Measurements from ENCODE around the gene UBASH3B. TPM values are rescaled to one million over a fixed set of nuclear protein-coding genes. Genes with fewer than 3 reads are reported as not detected.

The UBASH3B gene
- total RNA-seq, 1 donor from 2014 or later, result 17.9 TPM

- Mint-ChIP-seq H3K9me3 (no peaks in the 10 kb centered on the region), H3K27ac (peak overlapping the region; percentile 47), H3K36me3 (ENCODE audit: low read depth) (peaks cover 7% of the 10 kb centered on the region), H3K4me3 (peak overlapping the region; percentile 17), H3K27me3 (ENCODE audit: insufficient read depth) (peaks cover 13% of the 10 kb centered on the region), H3K4me1 (ENCODE audit: low read depth) (peaks cover 45% of the 10 kb centered on the region)
- intact Hi-C loops (cut with micrococcal nuclease), result no loop called here
- DNase-seq (ENCODE audit: low spot score), result no peak
These were observed 35.5 kb downstream of the UBASH3B start for GRCh38 chr11:122690801-122691548.

DNA sequence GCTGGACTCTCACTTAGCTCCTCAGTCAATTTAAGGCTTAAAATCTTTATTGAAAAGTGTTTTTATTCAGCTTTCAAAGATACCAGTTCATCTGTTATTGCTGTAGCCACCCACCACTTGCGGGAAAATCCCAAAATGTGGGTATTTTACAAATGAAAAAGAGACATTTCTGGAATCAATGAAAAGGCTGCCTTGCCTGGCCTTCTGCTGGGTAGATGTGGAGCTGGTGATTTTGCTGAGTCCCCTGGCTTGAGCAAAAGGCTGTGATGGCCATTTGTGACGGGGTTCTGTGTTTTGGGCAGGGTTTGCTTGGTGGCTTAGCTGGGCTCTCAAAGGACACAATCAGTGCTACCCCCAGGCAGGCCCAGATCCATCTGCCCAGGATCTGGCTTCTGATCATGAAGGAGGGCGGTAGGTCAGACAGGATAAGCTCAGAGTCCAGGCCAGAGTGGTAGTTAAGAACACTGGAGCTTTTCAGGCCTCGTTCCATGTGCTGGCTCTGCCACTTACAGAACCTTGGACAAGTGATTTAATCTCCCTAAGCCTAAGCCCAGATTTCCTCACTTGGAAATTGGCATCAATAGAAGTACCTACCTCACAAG lies 36.1 kb downstream of the UBASH3B start:
- peak overlapping the region; percentile 18 for H3K27ac Mint-ChIP-seq
- peak overlapping the region; percentile 17 for H3K4me3 Mint-ChIP-seq
- H3K36me3 Mint-ChIP-seq (ENCODE audit: low read depth), result peaks cover 7% of the 10 kb centered on the region
- intact Hi-C loops (cut with micrococcal nuclease), result no loop called here
- peaks cover 10% of the 10 kb centered on the region for H3K27me3 Mint-ChIP-seq (ENCODE audit: insufficient read depth)
- H3K4me1 Mint-ChIP-seq (ENCODE audit: low read depth), result peaks cover 52% of the 10 kb centered on the region
- no peak for DNase-seq (ENCODE audit: low spot score)
- H3K9me3 Mint-ChIP-seq, result no peaks in the 10 kb centered on the region

DNA sequence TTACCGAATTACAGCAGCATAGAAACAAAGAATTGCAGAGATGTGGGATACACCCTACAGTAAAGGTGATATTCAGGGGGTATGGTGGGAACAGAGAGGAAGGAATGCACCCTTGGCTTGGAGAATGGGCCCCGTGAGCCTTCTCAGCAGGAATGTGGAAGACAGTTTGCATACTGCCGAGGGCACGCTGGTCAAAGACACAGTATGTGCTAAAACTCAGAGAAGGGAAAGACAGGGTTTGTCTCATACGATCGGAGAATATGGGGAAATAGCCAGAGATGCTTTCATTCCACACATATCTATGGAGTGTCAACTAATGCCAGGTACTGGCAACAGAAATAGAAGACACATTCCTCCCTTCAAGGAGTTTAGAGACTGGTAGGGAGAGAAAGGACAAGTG lies 36.9 kb downstream of the UBASH3B start:
- Mint-ChIP-seq H3K9me3 (no peaks in the 10 kb centered on the region), H3K27me3 (ENCODE audit: insufficient read depth) (peaks cover 10% of the 10 kb centered on the region), H3K4me3 (no peak overlapping the region), H3K27ac (peak overlapping the region; percentile 62), H3K36me3 (ENCODE audit: low read depth) (peaks cover 5% of the 10 kb centered on the region), H3K4me1 (ENCODE audit: low read depth) (peaks cover 56% of the 10 kb centered on the region)
- intact Hi-C loops (cut with micrococcal nuclease), result no loop called here
- no peak for DNase-seq (ENCODE audit: low spot score)

GRCh38 chr11:122695076-122695615 lies 39.6 kb downstream of the UBASH3B start:
- H3K4me1 Mint-ChIP-seq (ENCODE audit: low read depth), result peaks cover 65% of the 10 kb centered on the region
- no peak for DNase-seq (ENCODE audit: low spot score)
- H3K9me3 Mint-ChIP-seq, result no peaks in the 10 kb centered on the region
- H3K36me3 Mint-ChIP-seq (ENCODE audit: low read depth), result peaks cover 5% of the 10 kb centered on the region
- intact Hi-C loops (cut with micrococcal nuclease), result no loop called here
- no peak overlapping the region for H3K27ac Mint-ChIP-seq
- peaks cover 5% of the 10 kb centered on the region for H3K27me3 Mint-ChIP-seq (ENCODE audit: insufficient read depth)
- no peak overlapping the region for H3K4me3 Mint-ChIP-seq

GRCh38 chr11:122696662-122697061 lies 41.1 kb downstream of the UBASH3B start:
- Mint-ChIP-seq H3K36me3 (ENCODE audit: low read depth) (peaks cover 5% of the 10 kb centered on the region), H3K4me1 (ENCODE audit: low read depth) (peaks cover 51% of the 10 kb centered on the region), H3K4me3 (peak overlapping the region; percentile 55), H3K9me3 (no peaks in the 10 kb centered on the region), H3K27ac (peak overlapping the region; percentile 78), H3K27me3 (ENCODE audit: insufficient read depth) (peaks cover 8% of the 10 kb centered on the region)
- intact Hi-C loops (cut with micrococcal nuclease), result loop anchor here (1.0 to 2.0 kb wide), 10 partner anchors 21 to 1044 kb away; partner anchors contain the start of genes UBASH3B and ZNF202
- DNase-seq (ENCODE audit: low spot score), result peak; percentile 56

DNA sequence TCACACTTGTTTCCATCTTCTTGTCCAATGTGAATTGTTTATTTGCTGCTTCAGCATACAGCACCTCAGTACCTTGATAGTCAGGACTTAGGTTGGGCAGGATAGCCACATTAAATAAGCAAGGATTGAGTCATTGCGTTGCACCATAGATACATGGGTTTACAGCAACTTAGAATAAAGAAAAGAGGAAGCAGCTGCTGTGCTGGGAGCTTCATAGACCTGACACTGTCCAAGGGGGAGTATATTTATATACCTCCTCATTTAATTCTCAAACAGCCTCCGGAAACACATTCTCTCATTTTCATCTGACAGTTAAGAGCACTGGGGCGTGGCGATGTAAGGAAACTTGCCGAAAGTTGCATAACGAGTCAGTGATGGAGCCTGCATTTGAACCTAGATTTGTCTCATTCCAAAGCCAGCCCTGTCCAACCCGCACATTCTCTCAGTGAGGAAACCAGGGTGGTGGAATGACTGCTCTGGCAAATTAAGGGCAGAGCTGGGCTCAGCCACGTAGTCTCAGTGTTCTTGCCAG lies 42.2 kb downstream of the UBASH3B start:
- H3K27me3 Mint-ChIP-seq (ENCODE audit: insufficient read depth), result peaks cover 4% of the 10 kb centered on the region
- H3K4me1 Mint-ChIP-seq (ENCODE audit: low read depth), result peaks cover 45% of the 10 kb centered on the region
- intact Hi-C loops (cut with micrococcal nuclease), result loop anchor here (1.0 to 2.0 kb wide), 8 partner anchors 22 to 1043 kb away; partner anchors contain the start of gene ZNF202
- H3K4me3 Mint-ChIP-seq, result peak overlapping the region; percentile 70
- H3K27ac Mint-ChIP-seq, result peak overlapping the region; percentile 78
- H3K36me3 Mint-ChIP-seq (ENCODE audit: low read depth), result peaks cover 6% of the 10 kb centered on the region
- H3K9me3 Mint-ChIP-seq, result no peaks in the 10 kb centered on the region
- peak; percentile 16 for DNase-seq (ENCODE audit: low spot score)

- H3K4me3 Mint-ChIP-seq, result peak overlapping the region; percentile 70
- intact Hi-C loops (cut with micrococcal nuclease), result no loop called here
- no peak for DNase-seq (ENCODE audit: low spot score)
These were observed 42.9 kb downstream of the UBASH3B start for GRCh38 chr11:122698392-122698791.

DNA sequence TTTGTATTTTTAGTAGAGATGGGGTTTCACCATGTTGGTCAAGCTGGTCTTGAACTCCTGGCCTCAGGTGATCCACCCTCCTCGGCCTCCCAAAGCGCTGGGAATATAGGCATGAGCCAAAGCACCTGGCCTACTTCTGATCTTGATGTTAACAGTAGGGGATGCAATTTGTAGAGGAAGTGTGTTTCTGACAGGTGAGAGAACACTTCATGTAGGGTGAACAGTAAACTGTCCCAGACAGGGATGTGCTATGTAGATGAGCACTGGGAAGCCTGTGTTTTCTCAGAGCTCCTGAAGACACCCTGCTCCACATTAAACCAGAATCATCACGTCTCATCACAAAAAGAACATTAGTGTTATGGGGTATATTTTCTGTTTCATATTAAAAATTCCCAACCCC lies 45.1 kb downstream of the UBASH3B start:
- no peak overlapping the region for H3K27ac Mint-ChIP-seq
- intact Hi-C loops (cut with micrococcal nuclease), result no loop called here
- no peaks in the 10 kb centered on the region for H3K9me3 Mint-ChIP-seq
- H3K4me1 Mint-ChIP-seq (ENCODE audit: low read depth), result peaks cover 31% of the 10 kb centered on the region
- DNase-seq (ENCODE audit: low spot score), result no peak
- peaks cover 3% of the 10 kb centered on the region for H3K27me3 Mint-ChIP-seq (ENCODE audit: insufficient read depth)
- H3K36me3 Mint-ChIP-seq (ENCODE audit: low read depth), result peaks cover 2% of the 10 kb centered on the region
- H3K4me3 Mint-ChIP-seq, result no peak overlapping the region

More at GRCh38 chr11:122698392-122698791, 42.9 kb downstream of the UBASH3B start:
- Mint-ChIP-seq H3K27me3 (ENCODE audit: insufficient read depth) (peaks cover 3% of the 10 kb centered on the region), H3K4me1 (ENCODE audit: low read depth) (peaks cover 38% of the 10 kb centered on the region), H3K9me3 (no peaks in the 10 kb centered on the region), H3K36me3 (ENCODE audit: low read depth) (peaks cover 2% of the 10 kb centered on the region), H3K27ac (peak overlapping the region; percentile 78)

DNA sequence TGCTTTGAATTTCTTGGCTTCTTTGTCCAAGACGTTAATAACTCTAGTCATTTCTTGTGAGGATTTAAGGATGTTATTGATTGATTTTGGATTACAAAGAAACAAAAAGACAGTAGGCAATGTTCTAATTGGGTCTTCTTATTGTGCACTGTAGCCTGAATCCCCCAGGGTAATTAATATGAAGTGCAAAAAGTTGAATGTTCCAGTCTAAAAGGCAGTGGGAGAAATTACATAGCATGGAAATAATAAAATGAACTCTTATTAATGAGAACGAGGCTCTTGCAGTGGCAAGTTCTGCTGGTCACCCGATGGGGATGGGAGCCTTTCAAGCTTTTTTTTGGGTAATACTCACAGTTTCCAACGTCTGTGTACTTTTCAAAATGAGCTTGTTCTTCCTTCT lies 45.6 kb downstream of the UBASH3B start:
- H3K27ac Mint-ChIP-seq, result no peak overlapping the region
- peaks cover 28% of the 10 kb centered on the region for H3K4me1 Mint-ChIP-seq (ENCODE audit: low read depth)
- intact Hi-C loops (cut with micrococcal nuclease), result no loop called here
- DNase-seq (ENCODE audit: low spot score), result no peak
- no peaks in the 10 kb centered on the region for H3K9me3 Mint-ChIP-seq
- H3K27me3 Mint-ChIP-seq (ENCODE audit: insufficient read depth), result peaks cover 3% of the 10 kb centered on the region
- H3K4me3 Mint-ChIP-seq, result no peak overlapping the region
- H3K36me3 Mint-ChIP-seq (ENCODE audit: low read depth), result peaks cover 2% of the 10 kb centered on the region

GRCh38 chr11:122703541-122704272 lies 48.2 kb downstream of the UBASH3B start:
- DNase-seq (ENCODE audit: low spot score), result no peak
- H3K27ac Mint-ChIP-seq, result no peak overlapping the region

DNA sequence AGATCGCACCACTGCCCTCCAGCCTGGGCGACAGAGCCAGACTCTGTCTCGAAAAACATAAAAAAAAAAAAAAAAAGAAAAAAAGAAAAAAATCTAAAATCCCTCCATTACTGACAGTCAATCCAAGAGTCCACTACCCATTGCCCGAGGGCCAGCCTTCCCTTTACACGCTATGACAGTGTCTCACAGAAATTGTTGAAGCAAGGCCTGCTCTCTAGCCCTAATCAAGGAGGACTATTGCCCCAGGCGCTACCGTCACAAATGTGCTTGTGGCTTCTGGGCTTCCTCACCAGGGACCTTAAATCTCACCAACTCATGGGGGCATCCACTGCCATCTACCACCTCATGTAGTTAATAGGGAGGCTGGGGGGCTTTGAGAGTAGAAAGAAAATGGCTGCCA lies 49.9 kb downstream of the UBASH3B start:
- Mint-ChIP-seq H3K4me1 (ENCODE audit: low read depth) (peaks cover 4% of the 10 kb centered on the region), H3K27ac (no peak overlapping the region)

More at GRCh38 chr11:122703541-122704272, 48.2 kb downstream of the UBASH3B start:
- no peaks in the 10 kb centered on the region for H3K9me3 Mint-ChIP-seq
- no peak overlapping the region for H3K4me3 Mint-ChIP-seq
- H3K27me3 Mint-ChIP-seq (ENCODE audit: insufficient read depth), result peaks cover 6% of the 10 kb centered on the region
- peaks cover 4% of the 10 kb centered on the region for H3K4me1 Mint-ChIP-seq (ENCODE audit: low read depth)
- H3K36me3 Mint-ChIP-seq (ENCODE audit: low read depth), result peaks cover 2% of the 10 kb centered on the region
- intact Hi-C loops (cut with micrococcal nuclease), result no loop called here

GRCh38 chr11:122706291-122707088 lies 51.0 kb downstream of the UBASH3B start:
- Mint-ChIP-seq H3K36me3 (ENCODE audit: low read depth) (peaks cover 2% of the 10 kb centered on the region), H3K4me1 (ENCODE audit: low read depth) (peaks cover 4% of the 10 kb centered on the region), H3K27ac (no peak overlapping the region), H3K9me3 (no peaks in the 10 kb centered on the region), H3K4me3 (no peak overlapping the region), H3K27me3 (ENCODE audit: insufficient read depth) (peaks cover 3% of the 10 kb centered on the region)
- no peak for DNase-seq (ENCODE audit: low spot score)
- intact Hi-C loops (cut with micrococcal nuclease), result no loop called here

More for the DNA sequence above, 49.9 kb downstream of the UBASH3B start:
- H3K27me3 Mint-ChIP-seq (ENCODE audit: insufficient read depth), result peaks cover 6% of the 10 kb centered on the region
- peaks cover 2% of the 10 kb centered on the region for H3K36me3 Mint-ChIP-seq (ENCODE audit: low read depth)
- intact Hi-C loops (cut with micrococcal nuclease), result no loop called here
- no peaks in the 10 kb centered on the region for H3K9me3 Mint-ChIP-seq
- no peak overlapping the region for H3K4me3 Mint-ChIP-seq
- no peak for DNase-seq (ENCODE audit: low spot score)
